GM21360 (cell line): ENCODE measurements around the gene ATXN1.
"Not testable (repeated sequence)": the region's sequence is repeated elsewhere in the genome, so short reads cannot be mapped to it uniquely, and the experiment has no call there.

ENCODE experiments used
- ATAC-seq: cut with Tn5 transposase; IDR thresholded peaks from one replicate; pipeline ENCODE4 v1.9.1; 2021; ENCODE audit warnings: mild to moderate bottlenecking, moderate library complexity; ENCODE audit not compliant: unreplicated experiment

The ATXN1 gene

GRCh38 chr6:16545382-16545781 is 215.9 kb downstream of the ATXN1 start:
- no peak for ATAC-seq

- ATAC-seq = no peak
Observed at GRCh38 chr6:16544521-16544920, 216.7 kb downstream of the ATXN1 start.

GRCh38 chr6:16544006-16544405 is 217.3 kb downstream of the ATXN1 start:
- ATAC-seq = no peak

- ATAC-seq = no peak
Observed at GRCh38 chr6:16543521-16543920, 217.7 kb downstream of the ATXN1 start.

- ATAC-seq = no peak
Observed at GRCh38 chr6:16542070-16542469, 219.2 kb downstream of the ATXN1 start.

GRCh38 chr6:16540804-16541752 is 220.2 kb downstream of the ATXN1 start:
- no peak for ATAC-seq

GRCh38 chr6:16540383-16540782 is 220.9 kb downstream of the ATXN1 start:
- not testable (repeated sequence) for ATAC-seq

- ATAC-seq = no peak
Observed at GRCh38 chr6:16539086-16539931, 222.0 kb downstream of the ATXN1 start.

- ATAC-seq = no peak
Observed at GRCh38 chr6:16535564-16535963, 225.7 kb downstream of the ATXN1 start.

- no peak for ATAC-seq
Observed at GRCh38 chr6:16533721-16534136, 227.5 kb downstream of the ATXN1 start.

- ATAC-seq = no peak
Observed at GRCh38 chr6:16533210-16533609, 228.1 kb downstream of the ATXN1 start.

GRCh38 chr6:16527691-16528090 is 233.6 kb downstream of the ATXN1 start:
- ATAC-seq = no peak

- no peak for ATAC-seq
Observed at GRCh38 chr6:16524380-16524707, 236.9 kb downstream of the ATXN1 start.

GRCh38 chr6:16523606-16524379 is 237.5 kb downstream of the ATXN1 start:
- ATAC-seq = no peak

GRCh38 chr6:16522937-16523336 is 238.3 kb downstream of the ATXN1 start:
- ATAC-seq = no peak

GRCh38 chr6:16521528-16521927 is 239.7 kb downstream of the ATXN1 start:
- no peak for ATAC-seq

- no peak for ATAC-seq
Observed at GRCh38 chr6:16519265-16520242, 241.7 kb downstream of the ATXN1 start.

- no peak for ATAC-seq
Observed at GRCh38 chr6:16518265-16518664, 243.0 kb downstream of the ATXN1 start.

GRCh38 chr6:16514249-16514648 is 247.0 kb downstream of the ATXN1 start:
- ATAC-seq = no peak
